Bronchial epithelial cell (primary cell): ENCODE measurements around the gene PJVK. TPM values are rescaled to one million over a fixed set of nuclear protein-coding genes. Genes with fewer than 3 reads are reported as not detected.
"Not testable (repeated sequence)": the region's sequence is repeated elsewhere in the genome, so short reads cannot be mapped to it uniquely, and the experiment has no call there.

Experiments used
- DNase-seq: peaks from one replicate; pipeline ENCODE4 v3.0.0-alpha.2; 2010; ENCODE audit warnings: low read depth
- FAIRE-seq: peaks from 2 replicates; lab custom pipeline; 2011; peaks lifted over from hg19 to GRCh38; lab: Jason Lieb, UNC
- H3K27me3 ChIP-seq: 2 replicates; pipeline ENCODE4 v1.5.1; 2011; ENCODE audit warnings: low read length; ENCODE audit not compliant: control insufficient read depth, insufficient read depth
- H3K36me3 ChIP-seq: 2 replicates; pipeline ENCODE4 v1.5.1; 2011; ENCODE audit warnings: low read length; ENCODE audit not compliant: control insufficient read depth, insufficient read depth
- H3K4me3 ChIP-seq: 2 replicates; pipeline ENCODE4 v1.5.1; 2011; ENCODE audit warnings: mild to moderate bottlenecking, low read depth, low read length, control low read depth
- total RNA-seq: library from RNA; depleted of rRNA; stranded (reverse); fragments of >200 nt; gene quantifications from 2 replicates; pipeline ENCODE4 v1.2.1, GENCODE V29; 2014
- TF ChIP-seq, protein P1 (sequence below): IDR thresholded peaks from 2 replicates; pipeline ENCODE4 v1.5.1; 2011; ENCODE audit warnings: mild to moderate bottlenecking, moderate library complexity, low read length, control low read depth, inconsistent platforms; ENCODE audit not compliant: insufficient read depth, severe bottlenecking

The PJVK gene
- total RNA-seq, 1 donor from 2014 or later = 2.4 TPM

DNA sequence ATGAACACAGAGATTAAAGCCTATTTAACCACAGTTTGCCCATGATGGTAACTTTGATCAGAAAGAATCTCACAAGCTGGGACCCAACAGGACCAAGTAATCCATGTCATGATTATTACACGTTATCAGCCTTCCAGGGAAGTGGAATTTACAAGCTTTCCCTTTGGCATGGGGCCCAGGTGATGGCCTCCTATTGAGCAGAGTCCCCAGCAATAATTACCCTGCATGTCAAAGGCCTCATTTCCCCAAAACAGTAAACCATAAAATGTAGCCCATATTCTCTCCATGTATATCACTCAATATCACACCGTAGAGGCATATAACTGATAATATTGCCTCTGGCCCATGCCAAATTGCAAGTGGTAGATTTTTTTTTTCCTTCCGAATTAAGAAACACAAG lies 39.1 kb upstream of the PJVK start:
- TF ChIP-seq, protein P1, sequence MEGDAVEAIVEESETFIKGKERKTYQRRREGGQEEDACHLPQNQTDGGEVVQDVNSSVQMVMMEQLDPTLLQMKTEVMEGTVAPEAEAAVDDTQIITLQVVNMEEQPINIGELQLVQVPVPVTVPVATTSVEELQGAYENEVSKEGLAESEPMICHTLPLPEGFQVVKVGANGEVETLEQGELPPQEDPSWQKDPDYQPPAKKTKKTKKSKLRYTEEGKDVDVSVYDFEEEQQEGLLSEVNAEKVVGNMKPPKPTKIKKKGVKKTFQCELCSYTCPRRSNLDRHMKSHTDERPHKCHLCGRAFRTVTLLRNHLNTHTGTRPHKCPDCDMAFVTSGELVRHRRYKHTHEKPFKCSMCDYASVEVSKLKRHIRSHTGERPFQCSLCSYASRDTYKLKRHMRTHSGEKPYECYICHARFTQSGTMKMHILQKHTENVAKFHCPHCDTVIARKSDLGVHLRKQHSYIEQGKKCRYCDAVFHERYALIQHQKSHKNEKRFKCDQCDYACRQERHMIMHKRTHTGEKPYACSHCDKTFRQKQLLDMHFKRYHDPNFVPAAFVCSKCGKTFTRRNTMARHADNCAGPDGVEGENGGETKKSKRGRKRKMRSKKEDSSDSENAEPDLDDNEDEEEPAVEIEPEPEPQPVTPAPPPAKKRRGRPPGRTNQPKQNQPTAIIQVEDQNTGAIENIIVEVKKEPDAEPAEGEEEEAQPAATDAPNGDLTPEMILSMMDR = no peak
- Histone ChIP-seq H3K4me3 (no peak overlapping the region), H3K36me3 (no peaks in the 10 kb centered on the region), H3K27me3 (no peaks in the 10 kb centered on the region)
- FAIRE-seq = no peak
- DNase-seq = no peak

DNA sequence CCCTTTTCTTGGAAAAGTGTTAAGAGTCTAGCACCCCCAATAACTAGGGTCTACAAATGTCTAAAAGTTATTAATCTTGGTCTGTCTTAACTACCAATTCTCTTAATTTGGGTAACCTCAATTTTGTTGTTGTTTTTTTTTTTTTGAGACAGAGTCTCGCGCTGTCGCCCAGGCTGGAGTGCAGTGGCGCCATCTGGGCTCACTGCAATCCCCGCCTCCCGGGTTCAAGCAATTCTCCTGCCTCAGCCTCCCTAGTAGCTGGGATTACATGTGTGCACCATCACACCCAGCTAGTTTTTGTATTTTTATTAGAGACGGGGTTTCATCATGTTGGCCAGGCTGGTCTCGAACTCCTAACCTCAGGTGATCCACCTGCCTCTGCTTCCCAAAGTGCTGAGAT lies 38.7 kb upstream of the PJVK start:
- not testable (repeated sequence) for FAIRE-seq, H3K36me3 ChIP-seq, H3K4me3 ChIP-seq

DNA sequence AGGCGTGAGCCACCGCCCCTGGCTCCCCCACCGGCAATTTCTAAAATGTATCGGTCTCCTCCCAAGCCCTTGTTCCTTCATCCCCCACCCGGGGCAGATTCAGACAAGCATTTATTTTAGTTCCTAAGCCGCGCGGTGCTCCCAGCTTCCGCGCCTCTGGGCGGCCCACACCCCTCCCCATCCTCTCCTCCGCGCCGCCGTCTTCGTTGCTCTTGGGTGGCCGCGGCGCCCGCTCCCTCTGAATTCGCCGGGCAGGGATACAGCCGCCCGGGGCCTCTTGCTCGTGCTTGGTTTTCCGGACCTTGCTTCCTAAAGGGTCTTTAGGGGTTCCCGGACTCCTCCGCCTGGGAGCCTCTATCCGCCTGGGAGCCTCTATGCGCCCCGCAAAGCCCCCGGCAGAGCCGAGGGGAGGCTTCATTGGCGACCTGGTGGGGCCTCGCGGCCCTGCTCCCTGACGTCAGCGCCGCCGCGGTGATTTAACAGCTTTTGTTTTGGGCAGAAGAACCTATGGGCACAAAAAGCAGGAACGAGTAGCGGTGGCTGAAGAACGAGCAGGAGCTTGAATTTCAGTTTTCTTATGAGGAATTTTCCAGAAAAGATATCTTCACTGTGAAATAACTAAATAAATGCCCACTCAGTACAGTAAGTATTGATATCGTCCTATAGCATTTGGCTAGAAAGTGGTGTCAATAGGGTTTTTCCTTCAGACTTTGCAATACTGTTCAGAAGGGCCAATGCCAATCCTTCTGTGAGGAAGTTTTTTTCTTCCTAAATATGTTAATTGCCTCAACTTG lies 37.5 kb upstream of the PJVK start:
- Histone ChIP-seq H3K4me3 (peak overlapping the region; percentile 56), H3K36me3 (no peaks in the 10 kb centered on the region), H3K27me3 (no peaks in the 10 kb centered on the region)
- FAIRE-seq = no peak
- peak; percentile 50 for DNase-seq
- TF ChIP-seq, protein P1 = no peak

More for the DNA sequence above, 38.7 kb upstream of the PJVK start:
- not testable (repeated sequence) for H3K27me3 ChIP-seq, DNase-seq

DNA sequence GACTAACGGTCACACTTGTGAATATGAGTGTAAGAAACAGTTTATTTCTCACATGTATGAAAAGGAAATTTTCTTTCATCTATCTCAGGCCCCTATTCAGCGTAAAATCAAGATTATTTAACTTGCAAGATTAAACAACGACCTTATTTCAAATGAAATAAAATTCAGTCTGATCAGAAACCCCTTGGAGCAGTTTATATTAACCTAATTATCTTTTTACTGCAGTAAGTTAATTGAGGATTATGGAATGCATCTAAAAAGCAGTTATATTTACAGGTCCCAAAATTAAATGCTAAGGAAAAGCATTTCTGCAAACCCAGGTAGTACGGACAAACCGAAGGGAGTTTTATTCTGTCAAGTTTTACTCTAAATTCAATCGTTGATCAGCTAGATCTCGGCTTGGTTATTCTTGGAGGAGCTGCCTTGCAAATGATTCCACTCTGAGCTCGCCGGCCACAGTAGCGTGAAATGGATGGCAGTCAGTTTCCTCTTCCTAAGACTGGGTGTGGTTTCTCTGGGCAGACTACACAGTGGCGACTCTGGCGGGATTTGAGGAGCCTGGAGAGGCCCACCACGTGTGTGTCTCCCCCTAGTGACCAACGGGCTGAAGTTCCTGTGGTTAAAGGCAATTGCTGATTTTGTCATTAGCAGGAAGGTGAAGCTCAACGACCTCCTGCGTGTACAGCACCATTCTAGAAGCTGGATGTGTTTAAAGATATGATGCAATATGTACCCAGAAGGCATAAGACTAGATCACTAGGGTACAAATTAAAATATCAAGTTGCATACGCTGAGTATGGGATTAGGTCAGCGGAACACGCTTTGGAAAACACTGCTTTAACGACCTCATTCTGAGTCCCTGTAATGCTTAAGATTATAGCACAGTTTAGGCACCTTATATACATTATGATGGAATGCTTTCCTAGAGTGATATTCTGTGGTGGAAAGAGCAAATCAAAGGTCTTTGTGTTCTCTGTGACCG lies 36.6 kb upstream of the PJVK start:
- DNase-seq (peak; percentile 91), FAIRE-seq (no peak)
- Histone ChIP-seq H3K36me3 (no peaks in the 10 kb centered on the region), H3K27me3 (no peaks in the 10 kb centered on the region), H3K4me3 (peak overlapping the region; percentile 56)
- TF ChIP-seq, protein P1 = peak; percentile 92

DNA sequence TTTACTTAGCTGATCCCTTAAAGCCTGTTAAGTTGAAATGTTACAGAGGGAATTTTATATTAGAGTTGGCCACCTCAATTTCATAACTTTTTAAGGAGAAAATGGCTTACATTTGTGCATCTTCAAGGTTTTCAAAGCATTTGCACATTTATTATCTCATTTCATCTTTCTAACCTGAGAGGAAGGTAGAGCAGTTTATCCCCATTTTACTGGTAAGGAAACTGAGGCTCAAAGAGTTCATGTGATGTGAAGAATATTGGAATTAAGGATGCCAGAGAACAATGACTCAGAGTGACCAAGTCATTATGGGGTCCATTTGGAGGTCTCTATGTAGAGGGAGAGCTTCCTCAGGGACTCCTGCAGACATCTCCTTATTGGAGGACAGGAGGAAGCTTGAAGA lies 35.2 kb upstream of the PJVK start:
- H3K27me3 ChIP-seq = no peaks in the 10 kb centered on the region
- DNase-seq = no peak
- H3K4me3 ChIP-seq = no peak overlapping the region
- TF ChIP-seq, protein P1 = no peak
- no peak for FAIRE-seq
- H3K36me3 ChIP-seq = no peaks in the 10 kb centered on the region

DNA sequence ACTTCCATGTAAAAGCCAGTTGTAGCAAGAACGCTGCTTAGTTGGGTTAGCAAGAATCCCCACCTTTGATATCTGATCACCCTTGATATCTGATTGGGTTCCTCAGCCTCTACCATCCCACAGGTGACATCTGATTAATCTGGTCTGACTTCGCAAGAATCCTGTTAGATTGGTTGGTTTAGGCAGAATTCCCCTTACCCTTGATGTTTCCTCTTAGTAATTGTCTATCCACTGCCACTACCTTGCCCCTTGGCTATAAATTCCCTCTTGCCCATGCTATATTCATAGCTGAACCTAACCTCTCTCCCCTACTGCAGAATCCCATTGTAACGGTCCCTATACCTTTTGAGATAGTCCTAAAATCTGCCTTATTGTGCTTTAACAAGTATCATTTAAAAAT lies 33.3 kb upstream of the PJVK start:
- TF ChIP-seq, protein P1 = no peak
- no peak overlapping the region for H3K4me3 ChIP-seq
- no peaks in the 10 kb centered on the region for H3K27me3 ChIP-seq
- no peak for FAIRE-seq
- no peaks in the 10 kb centered on the region for H3K36me3 ChIP-seq
- peak; percentile 43 for DNase-seq
